NCI-H1417 treated with DMSO at 0.1 percent for 48 hours (cell line): ENCODE results near the gene GRAMD2B.

Experiments
- DNase-seq: peaks from one replicate; lab custom pipeline; 2025; lab: John Stamatoyannopoulos, UW

GRAMD2B gene

GRCh38 chr5:126543660-126544059 lies 120.5 kb downstream of the GRAMD2B start:
- no peak for DNase-seq
